HG02571 (cell line): Measurements from ENCODE around the gene GSTP1.

Experiments used
- ATAC-seq: cut with Tn5 transposase; IDR thresholded peaks from one replicate; pipeline ENCODE4 v1.9.1; 2021; ENCODE audit warnings: mild to moderate bottlenecking, moderate library complexity; ENCODE audit not compliant: unreplicated experiment

Gene GSTP1

DNA sequence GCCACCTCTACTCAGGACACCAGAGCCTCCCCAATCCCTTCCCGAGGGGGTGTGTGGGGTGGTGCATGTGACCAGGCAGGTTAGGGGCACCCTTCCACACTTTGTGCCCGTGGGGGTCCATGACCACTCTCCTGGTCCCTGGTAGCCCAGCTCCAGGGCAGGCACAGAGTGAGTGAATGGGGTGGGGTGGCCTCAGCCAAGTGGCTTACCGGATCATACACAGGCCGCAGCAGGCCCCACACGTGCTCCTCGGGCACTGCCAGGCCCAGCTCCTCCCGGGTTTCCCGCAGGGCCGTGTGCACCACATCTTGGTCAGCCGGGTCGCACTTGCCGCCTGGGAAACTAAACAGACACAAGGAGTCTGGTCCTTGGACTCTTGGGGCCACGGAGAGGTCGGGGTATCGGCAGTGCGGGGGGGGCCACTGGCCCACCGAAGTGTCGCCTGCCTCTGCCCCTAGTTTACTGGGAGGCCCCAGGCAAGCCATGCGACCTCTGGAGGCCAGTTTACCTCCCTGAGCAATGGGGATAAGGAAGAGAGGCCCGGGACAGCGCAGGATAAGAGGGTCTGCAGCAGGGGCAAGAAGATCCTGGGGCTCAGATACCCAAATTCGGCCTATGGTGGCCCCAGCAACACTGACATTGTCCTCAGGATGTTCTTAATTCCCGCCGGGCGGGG lies 45.2 kb downstream of the GSTP1 start:
- ATAC-seq: no peak

DNA sequence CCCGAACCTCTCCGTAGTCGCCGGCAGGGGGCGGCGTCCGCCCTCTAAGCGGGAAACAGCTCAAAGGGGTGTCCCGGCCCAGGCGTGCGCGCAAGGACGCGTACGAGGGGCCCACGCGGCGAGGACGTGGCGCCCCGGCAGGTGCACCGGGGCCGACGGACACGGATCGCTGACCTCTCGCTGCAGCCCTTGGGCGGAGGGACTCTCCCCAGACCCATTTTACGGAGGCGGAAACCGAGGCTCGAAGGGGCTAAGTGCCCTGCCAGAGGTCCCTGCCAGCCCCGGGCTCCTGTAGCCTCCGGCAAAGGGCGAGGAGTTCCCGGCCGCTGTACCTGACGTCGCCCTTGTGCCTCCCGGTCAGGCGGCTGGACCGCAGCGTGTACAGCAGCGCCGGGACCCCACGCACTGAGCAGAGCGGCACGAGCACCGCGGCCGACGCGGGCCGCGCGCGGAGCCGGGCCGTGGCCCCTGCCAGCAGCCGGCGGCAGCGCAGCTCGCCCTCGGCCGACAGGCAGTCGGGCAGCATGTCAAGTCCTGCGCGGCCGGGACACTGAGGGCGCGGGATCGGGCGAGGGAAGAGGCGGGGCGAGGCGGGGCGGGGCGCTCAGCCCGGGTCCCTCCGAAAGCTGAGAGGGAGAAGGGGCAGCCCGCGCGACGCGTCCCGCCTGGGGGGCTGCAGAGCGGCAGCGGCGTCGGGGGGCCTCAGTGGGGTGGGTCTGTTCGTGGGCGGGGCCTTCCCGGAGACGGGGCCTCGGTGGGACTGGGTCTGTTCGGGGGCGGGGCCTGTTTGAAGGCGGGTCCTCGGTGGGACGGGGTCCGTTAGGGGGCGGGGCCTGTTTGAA lies 46.0 kb downstream of the GSTP1 start, which contains the start of gene NUDT8:
Gene NUDT8 (minus strand): TSS at position 552 of the 842 bp plus-strand sequence. CDS start 26 bp downstream, at position 526.
- ATAC-seq: peak; percentile 48

DNA sequence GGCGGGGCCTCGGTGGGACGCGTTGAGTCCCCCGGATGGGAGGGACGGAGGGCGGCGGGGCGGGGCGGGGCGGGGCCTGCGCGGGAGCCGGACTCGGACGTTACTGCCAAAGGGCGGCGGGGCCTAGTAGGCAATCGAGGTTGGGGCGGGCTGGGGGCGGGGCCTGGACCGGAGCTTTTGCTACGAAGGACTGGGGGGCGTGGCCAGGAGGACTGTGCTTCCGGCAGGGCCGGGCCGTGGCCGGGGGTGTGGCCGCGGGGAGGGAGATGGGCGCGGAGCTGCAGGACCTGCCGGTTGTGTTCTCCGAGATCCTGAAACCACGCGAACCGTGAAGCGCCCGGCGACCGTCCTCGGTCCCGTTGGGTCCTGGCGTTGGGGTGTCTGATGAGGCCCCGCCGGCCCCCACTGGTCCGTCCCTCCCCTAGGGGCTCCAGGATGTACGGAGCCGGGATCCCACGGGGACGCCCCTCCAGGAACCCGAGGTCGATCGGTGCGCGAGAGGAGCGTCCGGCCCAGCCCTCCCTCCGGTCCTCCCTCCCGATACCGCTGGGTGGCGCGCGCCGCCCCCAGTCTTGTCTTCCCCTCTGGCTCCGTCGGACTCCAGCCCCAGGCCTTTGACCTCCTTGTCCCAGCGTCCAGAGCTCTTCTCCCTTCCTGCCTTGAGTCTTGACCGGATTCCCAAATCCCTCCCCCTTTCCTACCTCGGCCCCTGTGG lies 46.8 kb downstream of the GSTP1 start:
- peak; percentile 51 for ATAC-seq

DNA sequence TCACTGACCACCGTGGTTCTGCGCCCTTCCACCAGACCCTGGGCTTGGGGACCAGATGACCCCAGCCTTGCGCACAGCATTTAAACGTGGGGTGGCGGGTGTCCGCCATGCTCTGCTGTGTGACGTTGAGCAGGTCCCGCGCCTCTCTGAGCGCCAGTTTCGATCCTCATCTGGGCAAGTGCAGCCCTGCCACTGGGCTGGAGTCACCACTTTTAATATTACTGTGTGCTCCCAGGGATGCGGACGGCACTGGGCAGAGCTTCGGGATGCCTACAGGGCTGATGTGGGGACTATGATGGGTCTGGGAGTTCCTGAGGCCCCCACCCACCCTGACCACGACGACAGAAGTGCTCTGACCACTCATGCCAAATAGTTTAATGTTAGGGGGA lies 47.3 kb downstream of the GSTP1 start:
- no peak for ATAC-seq

DNA sequence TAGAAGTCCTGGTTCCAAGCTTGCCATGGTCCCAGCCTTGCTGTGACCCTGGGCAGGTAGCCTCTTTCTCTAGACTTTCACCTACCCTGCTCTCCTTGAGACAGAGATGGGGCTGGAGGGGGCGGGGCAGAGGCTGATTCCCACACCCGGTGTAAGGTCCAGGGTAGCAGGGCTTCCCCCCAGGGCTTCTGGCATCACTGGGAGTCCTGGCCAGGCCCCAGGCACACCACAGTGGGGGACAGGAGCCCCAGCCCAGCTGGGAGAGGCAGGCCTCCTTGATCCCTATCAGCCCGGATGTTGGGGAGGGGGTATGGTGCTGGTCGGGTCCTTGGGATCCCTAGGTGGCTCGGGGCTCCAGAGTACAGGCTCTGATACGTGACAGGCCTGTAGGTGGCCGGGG lies 47.8 kb downstream of the GSTP1 start:
- ATAC-seq: no peak

DNA sequence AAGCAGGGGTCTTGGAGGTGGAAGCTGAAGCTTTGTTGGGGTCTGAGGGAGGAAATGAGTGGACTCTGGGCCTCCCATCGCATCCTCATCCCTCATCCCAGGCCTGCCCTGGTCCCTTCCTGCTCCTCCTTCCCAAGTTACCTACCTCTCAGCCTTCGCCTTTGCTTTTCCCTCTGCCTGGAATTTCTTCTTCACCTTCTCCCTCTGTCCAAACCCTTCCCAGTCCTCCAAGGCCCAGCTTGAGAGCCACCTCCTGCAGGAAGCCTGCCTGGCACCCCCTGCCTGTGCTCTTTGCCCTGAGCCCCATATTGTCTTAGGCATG lies 48.2 kb downstream of the GSTP1 start:
- ATAC-seq: no peak

DNA sequence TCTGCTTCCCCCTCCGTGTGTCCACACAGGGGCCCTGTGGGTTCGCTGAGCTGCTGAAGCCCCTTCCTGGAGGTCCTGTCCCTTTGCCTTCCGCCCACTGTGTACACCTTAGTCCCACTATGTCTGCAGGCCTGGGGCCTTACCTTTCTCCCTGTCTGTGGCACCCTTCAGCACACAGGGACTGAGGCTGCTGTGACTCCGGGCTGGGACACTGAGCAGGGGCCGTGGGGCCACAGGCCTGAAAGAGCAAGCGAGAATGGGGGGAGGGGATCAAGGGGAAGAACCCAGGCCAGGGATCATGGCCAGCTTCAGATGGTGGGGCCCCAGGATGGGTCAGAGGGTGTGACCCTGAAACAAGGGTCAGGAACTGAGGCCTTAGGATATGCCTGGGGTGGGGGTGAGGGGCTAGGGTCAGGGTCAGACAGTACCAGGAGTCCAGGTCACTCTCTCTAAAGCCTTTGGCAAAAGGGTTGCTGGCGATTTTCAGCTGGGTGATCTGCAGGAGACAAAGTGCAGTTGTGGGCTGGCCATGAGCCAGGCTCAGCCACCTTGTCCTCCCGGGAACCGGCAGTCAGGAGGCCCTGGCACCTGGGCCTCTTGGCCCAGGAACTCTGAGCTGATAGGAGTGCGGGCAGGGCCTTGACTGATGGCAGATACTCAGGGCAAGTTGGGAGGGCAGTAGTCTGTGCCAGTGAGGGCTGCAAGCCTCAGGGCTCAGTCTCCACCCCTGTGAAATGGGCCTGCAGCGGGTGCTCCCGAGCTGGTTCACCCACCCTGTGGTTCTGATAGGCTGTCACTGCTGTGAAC lies 48.8 kb downstream of the GSTP1 start:
- ATAC-seq: no peak

DNA sequence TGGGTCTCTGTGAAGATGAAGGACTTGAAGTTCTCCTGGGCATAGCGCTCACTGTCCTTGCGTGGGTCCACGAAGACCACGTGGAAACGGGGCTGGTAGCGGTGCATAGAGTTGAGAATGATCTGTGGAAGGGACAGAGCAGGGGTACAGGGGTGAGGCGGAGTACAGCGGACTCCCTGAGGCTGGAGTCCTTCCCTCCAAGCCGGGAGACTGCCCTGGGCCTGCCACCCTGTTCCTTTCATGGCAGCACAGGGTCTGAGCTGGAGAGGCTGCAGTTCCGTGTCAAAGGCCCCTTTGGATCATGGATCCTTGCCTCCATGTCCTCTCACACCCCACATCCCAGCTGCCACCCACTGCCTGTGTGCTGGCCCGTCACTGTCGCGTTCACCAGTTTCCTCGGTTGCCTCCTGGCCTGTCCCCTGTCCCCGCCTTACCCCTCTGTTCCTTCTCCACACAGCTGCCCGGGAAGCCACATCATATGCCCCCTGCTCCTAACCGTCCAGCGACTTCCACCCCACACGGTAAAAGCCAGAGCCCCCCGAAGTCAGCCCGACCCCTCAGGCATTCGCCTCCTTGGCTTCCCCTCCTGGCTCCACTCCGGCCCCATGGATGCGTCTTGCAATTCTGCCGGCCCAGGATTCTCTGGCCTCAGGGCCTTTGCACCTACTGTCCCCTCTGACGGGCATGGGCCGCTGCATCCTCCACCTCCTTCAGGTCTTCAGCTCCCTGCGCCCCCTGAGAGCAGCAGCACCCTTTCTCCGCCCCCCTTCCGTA lies 49.6 kb downstream of the GSTP1 start:
- ATAC-seq: no peak

DNA sequence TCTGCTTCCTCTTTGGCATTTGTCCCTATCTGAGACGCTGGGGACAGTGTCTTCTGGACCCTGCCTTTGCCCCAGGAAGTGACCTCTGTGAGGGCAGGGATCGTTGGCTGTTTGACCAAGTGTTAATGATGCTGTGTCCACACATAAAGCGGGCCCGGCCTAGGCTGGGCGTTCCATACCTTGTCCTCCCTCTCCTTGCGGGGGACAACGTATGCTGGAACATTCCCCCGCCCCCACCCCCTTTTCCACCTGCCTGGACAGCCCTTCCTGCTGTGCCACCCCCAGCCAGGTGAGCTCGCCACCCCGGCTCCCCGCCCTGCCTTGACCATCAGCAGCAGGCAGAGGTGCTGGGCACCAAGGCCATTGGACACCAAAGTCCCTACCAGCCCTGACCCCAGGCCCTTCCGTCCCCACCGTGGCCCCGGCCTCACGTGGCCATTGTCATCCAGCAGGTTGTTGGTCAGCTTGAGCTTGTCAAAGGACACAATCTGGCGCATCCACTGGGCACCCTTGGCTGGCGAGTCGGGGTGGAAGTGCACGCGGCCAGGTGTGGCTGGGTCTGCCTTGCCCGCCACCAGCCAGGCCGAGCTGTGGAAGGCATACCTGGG lies 50.2 kb downstream of the GSTP1 start:
- ATAC-seq: no peak

DNA sequence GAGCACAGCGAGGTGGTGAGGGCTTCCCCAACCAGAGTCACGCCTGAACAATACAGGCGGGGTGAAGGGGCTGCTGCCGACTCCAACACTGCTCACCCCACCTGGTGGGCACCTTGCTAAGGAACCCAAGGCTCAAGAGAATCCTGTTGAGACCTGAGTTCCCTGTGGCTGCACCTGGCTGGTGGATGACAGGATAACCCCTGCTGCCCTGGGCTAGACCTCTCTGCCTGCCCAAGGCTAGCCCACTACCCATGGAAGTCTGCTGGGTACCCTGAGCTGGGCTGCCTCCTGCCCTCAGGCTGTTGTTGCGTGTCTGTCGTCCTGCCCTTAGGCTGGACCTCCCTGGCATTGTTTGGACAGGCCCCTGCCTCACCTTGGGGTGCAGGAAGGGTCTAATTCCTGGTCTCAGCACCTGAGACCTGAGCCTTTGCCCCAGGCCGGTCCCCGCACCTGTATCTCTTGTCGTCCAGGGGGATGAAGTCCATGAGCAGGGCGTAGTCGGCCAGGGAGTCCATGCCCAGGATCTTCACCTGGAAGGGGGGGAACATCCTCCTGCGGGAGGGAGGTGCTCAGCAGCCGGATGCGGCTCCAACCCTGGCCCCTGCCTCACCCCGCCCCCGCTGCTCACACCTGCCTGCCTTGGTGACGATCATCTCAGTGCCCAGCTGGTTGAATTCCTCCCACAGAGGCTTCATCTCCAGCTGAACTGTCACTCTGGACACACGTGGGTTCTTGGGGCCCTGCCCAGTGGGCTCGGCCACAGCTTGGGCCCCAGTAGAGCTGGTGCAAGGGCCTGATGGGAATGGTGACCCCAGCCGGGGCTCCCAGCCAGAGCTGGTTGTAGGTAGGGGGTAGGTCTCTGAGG lies 51.0 kb downstream of the GSTP1 start:
- no peak for ATAC-seq

DNA sequence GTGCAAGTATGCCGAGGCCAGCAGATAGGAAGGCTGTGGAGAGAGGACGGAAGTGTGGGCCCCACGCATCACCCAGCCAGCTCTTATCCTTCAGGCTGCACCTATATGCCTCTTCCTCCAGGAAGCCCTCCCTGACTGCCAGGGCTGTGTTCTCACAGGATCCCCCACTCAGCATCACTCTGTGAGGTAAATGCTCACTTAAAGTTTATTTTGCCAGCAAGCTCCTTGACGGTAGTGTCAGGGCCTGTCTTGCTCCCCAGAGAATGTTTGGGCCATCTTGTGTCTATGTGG lies 51.6 kb downstream of the GSTP1 start:
- ATAC-seq: no peak
